GM12892 (cell line): ENCODE measurements around the gene DSE.

ENCODE experiments used
- POLR2A ChIP-seq: IDR thresholded peaks from 2 replicates; pipeline ENCODE4 v1.6.1; 2011; ENCODE audit warnings: low read depth, low read length, control low read depth
- POLR2AphosphoS5 ChIP-seq: IDR thresholded peaks from 2 replicates; pipeline ENCODE4 v1.6.1; 2011; ENCODE audit warnings: low read depth, low read length, control low read depth

- TF ChIP-seq POLR2AphosphoS5 (no peak), POLR2A (no peak)
These were observed 3.8 kb downstream of the DSE start for GRCh38 chr6:116374586-116374985.
